Renal cortex interstitium (tissue), 11 donors: Measurements from ENCODE around the gene RBBP8. TPM values are rescaled to one million over a fixed set of nuclear protein-coding genes. Genes with fewer than 3 reads are reported as not detected.

Experiments used
- DNase-seq, 11 donors: peaks; one replicate each; pipeline ENCODE4 v3.0.0-alpha.2; 2013; ENCODE audit warnings: low read depth in 9 of 11, low spot score in 4 of 11; ENCODE audit errors: extremely low read depth in 1 of 11
- polyA plus RNA-seq, 3 donors: library from polyadenylated mRNA; unstranded; fragments of 120-200 nt; gene quantifications; one replicate each; pipeline ENCODE4 v1.2.1, GENCODE V29; 2013; ENCODE audit not compliant: insufficient read length in 3 of 3

The RBBP8 gene
- polyA plus RNA-seq, 3 donors: 51.0 to 63.3 (median 51.8) TPM

DNA sequence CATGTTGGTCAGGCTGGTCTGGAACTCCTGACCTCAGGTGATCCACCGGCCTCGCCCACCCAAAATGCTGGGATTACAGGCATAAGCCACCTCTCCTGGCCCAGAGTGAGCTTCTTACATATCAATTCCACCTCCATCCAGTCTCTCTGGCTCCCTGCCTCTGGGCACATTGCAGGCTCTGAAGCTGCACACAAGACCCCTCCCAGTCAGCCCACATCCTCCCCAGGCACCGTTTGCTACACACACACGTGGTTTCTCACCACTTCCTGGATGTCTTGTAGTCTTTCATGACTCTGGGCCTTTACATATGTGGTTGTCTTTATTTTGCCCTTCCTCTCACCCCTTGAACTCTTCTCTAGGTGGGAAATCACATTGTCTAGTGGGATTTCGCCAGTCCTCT is 138.2 kb downstream of the RBBP8 start:
- DNase-seq: no peak

GRCh38 chr18:23072079-23072478 is 139.0 kb downstream of the RBBP8 start:
- DNase-seq: no peak

GRCh38 chr18:23073996-23074606 is 141.0 kb downstream of the RBBP8 start:
- no peak for DNase-seq

Other genes with a start within 250 kb of the RBBP8 start
- 10 to 100 TPM; 25.2 to 26.4 (median 25.8) TPM for gene CABLES1, start 202.2 kb downstream of the RBBP8 start, polyA plus RNA-seq